Stimulated activated CD8-positive, alpha-beta memory T cell treated with anti-CD3 and anti-CD28 coated beads, Interleukin-15, amount 100 ng/mL, for 24 hours (primary cell): Measurements from ENCODE around the gene SECISBP2.

Source experiments
- DNase-seq: peaks from one replicate; pipeline ENCODE4 v3.0.0-alpha.2; 2020; ENCODE audit warnings: low read depth

SECISBP2 gene

DNA sequence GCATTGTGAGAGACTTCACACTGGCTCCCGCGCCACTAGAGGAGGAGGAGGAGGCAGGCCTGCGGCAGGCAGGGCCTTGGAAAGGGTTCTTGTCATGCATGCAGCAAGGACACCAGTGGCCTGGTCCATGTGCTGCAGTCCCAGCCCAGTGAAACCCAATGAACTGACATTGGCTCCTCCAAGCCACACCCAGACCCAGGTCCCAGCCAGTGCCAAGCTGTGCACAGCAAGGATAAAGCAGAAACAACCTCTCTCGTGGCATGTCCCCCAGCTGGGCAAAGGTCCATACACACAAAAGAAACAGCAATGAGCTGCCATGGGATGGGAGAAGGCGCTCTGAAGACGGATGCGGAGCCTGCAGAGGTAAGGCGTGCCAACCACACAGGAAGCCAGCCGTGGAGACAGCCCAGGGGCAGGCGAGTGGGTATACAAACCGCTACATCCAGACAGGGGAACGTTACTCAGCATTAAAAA, 90.4 kb downstream of the SECISBP2 start:
- DNase-seq: no peak
